Activated naive CD4-positive, alpha-beta T cell treated with anti-CD3 and anti-CD28 coated beads, Interleukin-2, amount 50 U/mL, for 16 hours (primary cell): ENCODE measurements around the gene LRRC37B.
"Not testable (repeated sequence)": the region's sequence is repeated elsewhere in the genome, so short reads cannot be mapped to it uniquely, and the experiment has no call there.

Experiments used
- DNase-seq: peaks from one replicate; pipeline ENCODE4 v3.0.0-alpha.2; 2020

The LRRC37B gene

GRCh38 chr17:32100323-32100722 is 93.1 kb downstream of the LRRC37B start:
- not testable (repeated sequence) for DNase-seq

- DNase-seq, result no peak
Measured at GRCh38 chr17:32100971-32101631, 93.9 kb downstream of the LRRC37B start.

- no peak for DNase-seq
Measured at GRCh38 chr17:32102172-32102571, 95.0 kb downstream of the LRRC37B start.

GRCh38 chr17:32102646-32103186 is 95.5 kb downstream of the LRRC37B start:
- no peak for DNase-seq
